IMR-90 (cell line): ENCODE measurements around the gene MEGF8. TPM values are rescaled to one million over a fixed set of nuclear protein-coding genes. Genes with fewer than 3 reads are reported as not detected.

Experiments
- ATAC-seq: fragments of 200-7000 bp; cut with Tn5 transposase; 2 replicates; pipeline ENCODE4 v1.9.1; 2020; ENCODE audit warnings: low read depth, mild to moderate bottlenecking, moderate library complexity
- BruUV-seq: library from RNA; stranded (reverse); fragments of 400-500 nt; replicated peaks from 2 replicates; lab custom pipeline; 2021; lab: Mats Ljungman, UMichigan
- CTCF ChIA-PET: fragments of 300-600 bp; formaldehyde crosslinking; extraction: SDS; loops from one replicate; lab custom pipeline; 2021; ENCODE audit warnings: antibody characterized with exemption; lab: Yijun Ruan, JAX
- POLR2A ChIA-PET: fragments of 300-600 bp; sonication (Branson Sonifier 250); formaldehyde crosslinking; loops from one replicate; lab custom pipeline; 2022; ENCODE audit warnings: antibody characterized with exemption; ENCODE audit not compliant: unreplicated experiment; lab: Charles Lee
- DNase-seq: peaks from one replicate; pipeline ENCODE4 v3.0.0; 2013
- H2AFZ ChIP-seq: replicated peaks from 2 replicates; pipeline ENCODE3; 2013; ENCODE audit warnings: low read length, mild to moderate bottlenecking; ENCODE audit not compliant: poor library complexity
- H2AK5ac ChIP-seq: 2 replicates; pipeline ENCODE4 v1.6.1; 2013; ENCODE audit warnings: low read depth, low read length, inconsistent platforms
- H2AK9ac ChIP-seq: replicated peaks from 2 replicates; pipeline ENCODE3; 2013; ENCODE audit warnings: mild to moderate bottlenecking, low read depth, low read length, moderate library complexity; ENCODE audit not compliant: poor library complexity
- H2BK120ac ChIP-seq: 2 replicates; pipeline ENCODE4 v1.6.1; 2013; ENCODE audit warnings: low read depth, low read length, inconsistent platforms
- H2BK15ac ChIP-seq: 3 replicates; pipeline ENCODE4 v1.6.1; 2013; ENCODE audit warnings: low read depth, low read length, inconsistent platforms
- H2BK20ac ChIP-seq: 2 replicates; pipeline ENCODE4 v1.6.1; 2013; ENCODE audit warnings: low read depth, mild to moderate bottlenecking, inconsistent platforms, low read length, moderate library complexity
- H2BK5ac ChIP-seq: 2 replicates; pipeline ENCODE4 v1.6.1; 2013; ENCODE audit warnings: mild to moderate bottlenecking, low read depth, low read length, inconsistent platforms; ENCODE audit not compliant: poor library complexity, severe bottlenecking
- H3K14ac ChIP-seq: replicated peaks from 2 replicates; pipeline ENCODE4 v1.6.1; 2013; ENCODE audit warnings: low read depth, low read length, inconsistent platforms
- H3K18ac ChIP-seq: 2 replicates; pipeline ENCODE4 v1.6.1; 2013; ENCODE audit warnings: low read depth, low read length, control low read depth
- H3K23ac ChIP-seq: 2 replicates; pipeline ENCODE4 v1.6.1; 2013; ENCODE audit warnings: low read depth, low read length, inconsistent platforms
- H3K27ac ChIP-seq: 2 replicates; pipeline ENCODE4 v1.5.1; 2013; ENCODE audit warnings: mild to moderate bottlenecking, control low read depth, low read length; ENCODE audit not compliant: insufficient read depth
- H3K27me3 ChIP-seq: 2 replicates; pipeline ENCODE4 v1.6.1; 2013; ENCODE audit warnings: low read length; ENCODE audit not compliant: control insufficient read depth, insufficient read depth
- H3K36me3 ChIP-seq: 2 replicates; pipeline ENCODE4 v1.6.1; 2013; ENCODE audit warnings: low read length, mixed read lengths; ENCODE audit not compliant: control insufficient read depth, insufficient read depth
- H3K4ac ChIP-seq: 2 replicates; pipeline ENCODE4 v1.6.1; 2013; ENCODE audit warnings: low read depth, low read length, inconsistent platforms
- H3K4me1 ChIP-seq: 2 replicates; pipeline ENCODE4 v1.6.1; 2013; ENCODE audit warnings: low read length, mixed read lengths; ENCODE audit not compliant: control insufficient read depth, insufficient read depth
- H3K4me2 ChIP-seq: 2 replicates; pipeline ENCODE4 v1.6.1; 2013; ENCODE audit warnings: low read depth, mild to moderate bottlenecking, control low read depth, low read length, moderate library complexity
- H3K4me3 ChIP-seq: 2 replicates; pipeline ENCODE4 v1.5.1; 2013; ENCODE audit warnings: low read depth, mild to moderate bottlenecking, control low read depth, low read length, moderate library complexity; ENCODE audit not compliant: insufficient read depth
- H3K56ac ChIP-seq: 2 replicates; pipeline ENCODE4 v1.6.1; 2013; ENCODE audit warnings: low read length, inconsistent platforms; ENCODE audit not compliant: insufficient read depth; ENCODE audit errors: extremely low read depth
- H3K79me1 ChIP-seq, 2 experiments: 2 replicates each; pipeline ENCODE4 v1.6.1; 2013; ENCODE audit warnings: low read length in 2 of 2, inconsistent platforms in 1 of 2, low read depth in 1 of 2
- H3K9ac ChIP-seq: 2 replicates; pipeline ENCODE4 v1.6.1; 2013; ENCODE audit warnings: low read depth, low read length, control low read depth
- H3K9me1 ChIP-seq: 2 replicates; pipeline ENCODE4 v1.6.1; 2013; ENCODE audit warnings: low read length, inconsistent platforms; ENCODE audit not compliant: insufficient read depth
- H3K9me3 ChIP-seq: 2 replicates; pipeline ENCODE4 v1.6.1; 2013; ENCODE audit warnings: low read length; ENCODE audit not compliant: control insufficient read depth, insufficient read depth
- H4K20me1 ChIP-seq: 2 replicates; pipeline ENCODE4 v1.6.1; 2013; ENCODE audit warnings: low read length, inconsistent platforms; ENCODE audit not compliant: insufficient read depth
- H4K5ac ChIP-seq: 2 replicates; pipeline ENCODE4 v1.6.1; 2013; ENCODE audit warnings: mild to moderate bottlenecking, low read depth, low read length, control low read depth
- H4K8ac ChIP-seq, 2 experiments: 2 replicates each; pipeline ENCODE4 v1.6.1; 2013; ENCODE audit warnings: low read depth in 2 of 2, low read length in 2 of 2, control low read depth in 1 of 2, inconsistent platforms in 1 of 2
- H4K91ac ChIP-seq: 2 replicates; pipeline ENCODE4 v1.6.1; 2013; ENCODE audit warnings: low read depth, low read length, inconsistent platforms; ENCODE audit not compliant: insufficient read depth
- BHLHE40 ChIP-seq: fragments of 150-350 bp; IDR thresholded peaks from 2 replicates; pipeline ENCODE4 v1.6.1; 2016; ENCODE audit warnings: mild to moderate bottlenecking, low read depth, low read length
- CEBPB ChIP-seq: IDR thresholded peaks from 2 replicates; pipeline ENCODE4 v1.6.1; 2012; ENCODE audit warnings: low read depth, low read length, improper control_type of control experiment
- CTCF ChIP-seq: conservative IDR thresholded peaks from 2 replicates; pipeline ENCODE4 v1.5.1; 2012; ENCODE audit warnings: mild to moderate bottlenecking, low read depth, low read length, improper control_type of control experiment
- ELK1 ChIP-seq: fragments of 150-350 bp; IDR thresholded peaks from 2 replicates; pipeline ENCODE4 v1.6.1; 2016; ENCODE audit warnings: low read depth, mild to moderate bottlenecking, low read length, moderate library complexity, borderline replicate concordance
- FOS ChIP-seq: fragments of 150-350 bp; IDR thresholded peaks from 2 replicates; pipeline ENCODE4 v1.6.1; 2016; ENCODE audit warnings: low read depth, low read length
- MAFK ChIP-seq: IDR thresholded peaks from 2 replicates; pipeline ENCODE4 v1.6.1; 2012; ENCODE audit warnings: low read depth, low read length, improper control_type of control experiment
- MAZ ChIP-seq: IDR thresholded peaks from 2 replicates; pipeline ENCODE4 v1.6.1; 2012; ENCODE audit warnings: low read depth, mild to moderate bottlenecking, low read length, improper control_type of control experiment, moderate library complexity, borderline replicate concordance
- POLR2A ChIP-seq: IDR thresholded peaks from 2 replicates; pipeline ENCODE4 v1.6.1; 2012; ENCODE audit warnings: mild to moderate bottlenecking, low read depth, low read length
- RAD21 ChIP-seq: IDR thresholded peaks from 2 replicates; pipeline ENCODE4 v1.6.1; 2012; ENCODE audit warnings: low read length, improper control_type of control experiment
- RCOR1 ChIP-seq: IDR thresholded peaks from 2 replicates; pipeline ENCODE4 v1.6.1; 2012; ENCODE audit warnings: mild to moderate bottlenecking, low read length, improper control_type of control experiment; ENCODE audit not compliant: insufficient replicate concordance
- SMC3 ChIP-seq: fragments of 150-350 bp; IDR thresholded peaks from 2 replicates; pipeline ENCODE4 v1.6.1; 2016; ENCODE audit warnings: low read depth, mild to moderate bottlenecking, antibody characterized with exemption, low read length, moderate library complexity
- USF2 ChIP-seq: fragments of 150-350 bp; IDR thresholded peaks from 2 replicates; pipeline ENCODE4 v1.6.1; 2017; ENCODE audit warnings: mild to moderate bottlenecking, antibody characterized with exemption, low read length, low read depth
- WGBS, 2 experiments: methylation state at CpG; one replicate each; pipeline versions ENCODE4 v1.1.5 to v1.1.7; 2013; ENCODE audit warnings: missing lambda C conversion rate in 2 of 2; ENCODE audit not compliant: insufficient read length in 1 of 2; ENCODE audit errors: extremely low coverage in 2 of 2; 5-methylcytosine and 5-hydroxymethylcytosine counted together
- dilution Hi-C: fragments of 300-500 bp; cut with HindIII; formaldehyde crosslinking; loops from one replicate; pipeline ENCODE4 v1.14.3; 2018; ENCODE audit warnings: low sequenced_read_pairs; ENCODE audit not compliant: unreplicated experiment
- in situ Hi-C: fragments of 300-500 bp; cut with MboI; formaldehyde crosslinking; loops from 3 replicates; pipeline ENCODE4 v1.14.3; 2019; ENCODE audit warnings: low sequenced_read_pairs, inconsistent platforms, mixed read lengths
- intact Hi-C: fragments of 100-400 bp; cut with micrococcal nuclease; formaldehyde crosslinking; loops from 2 replicates; pipeline ENCODE4 v1.10.0; 2022
- polyA plus RNA-seq, 3 experiments: library from polyadenylated mRNA; depleted of rRNA; stranded (reverse); fragments of >200 nt; gene quantifications; 2 replicates each; pipeline ENCODE4 v1.2.3, GENCODE V29; 2012; ENCODE audit warnings: low replicate concordance in 1 of 3
- total RNA-seq: library from RNA; depleted of rRNA; stranded (reverse); fragments of >200 nt; gene quantifications from 2 replicates; pipeline ENCODE4 v1.2.3, GENCODE V29; 2012

MEGF8 gene
- total and polyA plus RNA-seq, 2 of the 4 experiments (the other 2 are of a cell fraction), result 2.3 to 12.5 TPM

- no peak for TF ChIP-seq CEBPB
- TF ChIP-seq RCOR1, result no peak
- no peak for TF ChIP-seq MAFK
- peak; percentile 47; the same call in 1 of the 2 replicates for TF ChIP-seq FOS
Observed at GRCh38 chr19:42281827-42282762, 43.3 kb upstream of the MEGF8 start (continued).

GRCh38 chr19:42282819-42283187, 42.6 kb upstream of the MEGF8 start:
- H3K79me1 ChIP-seq, result peaks cover 36 to 75% of the 10 kb centered on the region in 2 experiments
- H3K9ac ChIP-seq, result no peak overlapping the region
- POLR2A ChIA-PET, result no interaction called here
- peaks cover 10% of the 10 kb centered on the region for H3K36me3 ChIP-seq
- H3K27ac ChIP-seq, result peak overlapping the region; percentile 84
- no peak overlapping the region for H3K4me3 ChIP-seq
- dilution Hi-C loops, result no loop called here
- 39% methylated on average over 2 of the region's 4 CpGs; no CpG with 5 or more reads in 1 of the 2 experiments for WGBS, 2 experiments
- H3K18ac ChIP-seq, result no peak overlapping the region
- H3K4me2 ChIP-seq, result peak overlapping the region; percentile 95
- H3K27me3 ChIP-seq, result no peaks in the 10 kb centered on the region
- no peaks in the 10 kb centered on the region for H3K9me3 ChIP-seq
- H2BK15ac ChIP-seq, result peak overlapping the region; percentile 73; the same call in 2 of the 3 replicates
- peaks cover 49% of the 10 kb centered on the region for H4K20me1 ChIP-seq
- H3K14ac ChIP-seq, result peak overlapping the region; percentile 85
- peak overlapping the region; percentile 87 for H2AFZ ChIP-seq
- DNase-seq (no peak), ATAC-seq (no peak)
- H2BK120ac ChIP-seq, result peak overlapping the region; percentile 65
- peak overlapping the region; percentile 95 for H3K4ac ChIP-seq
- CTCF ChIA-PET, result no interaction called here
- peak overlapping the region; percentile 86 for H2BK5ac ChIP-seq
- no peak overlapping the region for H3K56ac ChIP-seq
- H3K9me1 ChIP-seq, result peaks cover 16% of the 10 kb centered on the region
- BruUV-seq, result no TSS peak
- peak overlapping the region; percentile 92 for H3K23ac ChIP-seq
- H2AK5ac ChIP-seq, result peak overlapping the region; percentile 99
- in situ Hi-C loops, result no loop called here
- H2AK9ac ChIP-seq, result peak overlapping the region; percentile 99
- peak overlapping the region; percentile 74; the same call in 1 of the 2 replicates for H2BK20ac ChIP-seq
- no peak overlapping the region for H4K5ac ChIP-seq
- intact Hi-C loops, result no loop called here
- peaks cover 55% of the 10 kb centered on the region for H3K4me1 ChIP-seq
- peak overlapping the region in 1 of 2 experiments; percentile 80; a peak in 2 of 4 replicates for H4K8ac ChIP-seq
- peak overlapping the region; percentile 91 for H4K91ac ChIP-seq
- TF ChIP-seq SMC3, result no peak
- no peak for TF ChIP-seq BHLHE40
- TF ChIP-seq MAZ, result no peak
- TF ChIP-seq POLR2A, result no peak
- TF ChIP-seq CEBPB, result no peak
- no peak for TF ChIP-seq ELK1
- TF ChIP-seq CTCF, result no peak
- TF ChIP-seq USF2, result no peak
- TF ChIP-seq RAD21, result no peak
- no peak for TF ChIP-seq MAFK
